GM18526 (cell line): ENCODE measurements around the gene SPATA9.

Source experiments
- POLR2A ChIP-seq: IDR thresholded peaks from 3 replicates; pipeline ENCODE4 v1.6.1; 2011; ENCODE audit not compliant: insufficient read length; ENCODE audit errors: extremely low read depth

The SPATA9 gene

DNA sequence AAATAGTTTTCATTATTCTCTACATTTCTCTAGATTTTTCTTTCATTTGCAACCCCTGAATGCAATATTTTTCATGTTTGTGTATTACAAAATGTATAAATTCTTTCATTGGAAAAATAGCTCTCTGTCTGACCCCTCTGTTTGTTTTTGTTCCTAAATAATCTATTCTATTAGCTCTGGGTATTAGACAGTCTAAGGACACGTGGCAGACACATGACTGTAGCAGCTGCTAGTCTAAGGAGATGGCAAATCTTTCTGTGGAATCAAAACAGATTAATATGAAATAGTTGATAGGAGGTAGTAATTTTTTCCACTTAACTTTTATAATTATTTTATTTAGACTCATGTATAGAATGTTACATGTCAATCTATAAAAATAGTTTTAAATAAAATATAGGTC, 21.4 kb upstream of the SPATA9 start:
- TF ChIP-seq POLR2A: no peak

DNA sequence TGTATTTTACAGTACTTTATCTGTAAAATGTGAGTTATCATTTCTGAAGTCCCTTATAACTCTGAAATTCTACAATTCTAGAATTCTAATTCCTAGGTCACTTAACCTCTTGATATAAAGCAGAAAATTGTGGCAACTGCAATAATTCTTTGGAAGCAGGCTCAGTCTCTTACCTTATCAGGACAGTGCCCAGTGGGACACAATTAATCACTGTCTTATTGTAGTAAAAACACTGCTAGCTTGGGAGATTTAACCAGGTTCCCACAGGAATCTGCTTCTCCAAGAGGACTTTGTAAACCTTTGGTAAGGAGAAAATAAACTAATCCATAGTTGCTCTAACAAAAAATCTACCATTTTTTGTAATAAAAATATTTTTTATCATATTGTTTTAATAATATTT, 18.3 kb upstream of the SPATA9 start:
- TF ChIP-seq POLR2A: no peak

DNA sequence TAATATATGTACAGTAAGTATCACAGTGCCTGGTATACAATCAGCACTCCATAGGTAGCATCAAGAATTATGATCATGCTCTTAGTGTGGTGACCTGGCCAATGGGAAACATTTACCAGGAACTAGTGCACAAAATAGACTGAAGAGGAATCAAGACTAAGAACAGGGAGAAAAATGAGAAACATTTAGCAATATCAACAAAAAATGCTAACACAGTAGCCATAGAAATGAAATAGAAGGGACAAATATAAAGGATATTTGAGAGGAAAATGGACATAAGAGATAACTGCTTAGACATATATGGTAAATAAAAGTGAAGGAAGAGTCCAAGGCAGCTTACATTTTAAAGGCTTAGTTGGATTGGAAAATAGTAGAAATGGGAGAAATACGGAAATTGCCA, 16.5 kb upstream of the SPATA9 start:
- no peak for TF ChIP-seq POLR2A

- TF ChIP-seq POLR2A: no peak
These were observed 15.2 kb upstream of the SPATA9 start for GRCh38 chr5:95697781-95698681.

DNA sequence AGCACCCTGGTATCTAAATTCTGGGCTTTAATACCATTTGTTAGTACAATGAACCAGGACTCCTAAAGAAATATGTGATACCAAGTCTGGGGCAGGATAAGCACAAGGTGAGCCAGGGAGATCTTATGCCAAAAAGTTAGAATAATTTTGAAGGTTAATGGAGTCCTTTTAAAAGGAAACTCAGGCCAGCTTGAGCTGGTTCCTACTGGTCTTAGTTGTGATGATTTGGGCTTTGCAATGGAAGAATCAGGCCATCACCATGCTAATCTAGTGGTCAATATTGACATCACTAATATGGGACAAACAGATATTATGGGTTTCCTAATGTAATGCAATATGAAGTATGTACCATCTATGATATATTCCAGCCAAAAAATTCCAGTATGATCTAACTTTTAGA, 7.5 kb upstream of the SPATA9 start:
- no peak for TF ChIP-seq POLR2A

DNA sequence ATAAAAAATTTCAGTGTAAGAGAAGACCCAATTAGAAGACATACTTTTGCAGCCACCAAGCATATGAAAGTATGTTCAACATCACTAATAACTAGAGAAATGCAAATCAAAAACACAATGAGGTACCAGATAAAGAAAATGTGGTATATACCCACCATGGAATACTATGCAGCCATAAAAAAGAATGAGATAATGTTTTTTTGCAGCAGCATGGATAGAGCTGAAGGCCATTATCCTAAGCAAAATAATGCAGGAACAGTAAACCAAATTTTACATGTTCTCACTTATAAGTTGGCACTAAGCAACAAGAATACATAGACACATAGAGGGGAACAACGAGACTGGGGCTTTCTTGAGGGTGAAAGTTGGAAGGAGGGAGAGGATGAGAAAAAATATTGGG, 6.9 kb upstream of the SPATA9 start:
- no peak for TF ChIP-seq POLR2A

- no peak for TF ChIP-seq POLR2A
These were observed 3.9 kb upstream of the SPATA9 start for GRCh38 chr5:95686651-95687050.

- no peak for TF ChIP-seq POLR2A
These were observed 1.6 kb upstream of the SPATA9 start for GRCh38 chr5:95684361-95684760.

GRCh38 chr5:95673081-95673480, 9.7 kb downstream of the SPATA9 start:
- TF ChIP-seq POLR2A: no peak

GRCh38 chr5:95672641-95673040, 10.2 kb downstream of the SPATA9 start:
- TF ChIP-seq POLR2A: no peak

GRCh38 chr5:95671826-95672225, 11.0 kb downstream of the SPATA9 start:
- TF ChIP-seq POLR2A: no peak

GRCh38 chr5:95670568-95670967, 12.2 kb downstream of the SPATA9 start:
- no peak for TF ChIP-seq POLR2A

GRCh38 chr5:95669985-95670384, 12.8 kb downstream of the SPATA9 start:
- TF ChIP-seq POLR2A: no peak

DNA sequence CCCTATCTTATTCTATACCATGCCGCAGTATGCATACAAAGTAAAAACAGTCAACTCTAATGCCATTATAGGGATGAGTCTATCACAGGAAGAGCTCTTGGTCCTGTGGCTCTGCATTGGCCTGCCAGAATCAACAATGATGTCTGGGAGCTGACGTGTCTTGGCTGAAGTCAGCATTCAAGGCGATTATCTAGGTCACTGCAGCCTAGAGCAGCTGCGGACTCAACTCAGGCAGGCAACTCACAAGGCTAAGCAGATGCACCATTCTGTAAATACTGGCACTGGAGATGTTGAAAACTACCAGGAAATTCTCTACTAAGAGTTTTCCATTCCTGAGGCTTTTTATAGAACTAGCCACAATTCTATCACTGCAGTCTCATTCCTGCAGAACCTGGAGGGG, 13.3 kb downstream of the SPATA9 start:
- no peak for TF ChIP-seq POLR2A

- no peak for TF ChIP-seq POLR2A
These were observed 14.1 kb downstream of the SPATA9 start for GRCh38 chr5:95668728-95669127.

GRCh38 chr5:95668216-95668615, 14.6 kb downstream of the SPATA9 start:
- no peak for TF ChIP-seq POLR2A

DNA sequence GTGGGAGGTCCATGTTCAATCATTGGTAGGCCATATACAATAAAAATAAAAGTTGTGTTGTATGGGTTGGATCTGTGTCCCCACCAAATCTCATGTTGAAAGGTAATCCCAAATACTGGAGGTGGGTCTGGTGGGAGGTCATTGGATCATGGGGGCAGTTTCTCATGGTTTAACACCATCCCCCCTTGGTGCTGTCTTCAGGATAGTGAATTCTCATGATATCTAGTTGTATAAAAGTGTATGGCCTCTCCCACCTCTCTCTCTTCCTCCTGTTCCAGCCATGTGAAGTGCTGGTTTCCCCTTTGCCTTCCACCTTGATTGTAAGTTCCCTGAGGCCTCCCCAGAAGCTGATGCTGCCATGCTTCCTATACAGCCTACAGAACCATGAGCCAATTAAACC, 15.1 kb downstream of the SPATA9 start:
- no peak for TF ChIP-seq POLR2A
